Measurements from ENCODE around the gene BAIAP2L1.

GRCh38 chr7:98276241-98276761 lies 124.6 kb downstream of the BAIAP2L1 start:
- no peak for TF ChIP-seq POLR2A (IDR thresholded peaks at IDR 0.05; ENCODE audit: low read depth, low read length)
- TF ChIP-seq POLR2AphosphoS5 (IDR thresholded peaks at IDR 0.05; ENCODE audit: low read depth, low read length) = no peak
- no peak for TF ChIP-seq TAF1 (IDR thresholded peaks at IDR 0.05; ENCODE audit: low read depth, low read length)
- TF ChIP-seq SPI1 (IDR thresholded peaks at IDR 0.05; ENCODE audit: low read depth, low read length) = no peak
- no peak for TF ChIP-seq PAX5 (IDR thresholded peaks at IDR 0.05; ENCODE audit: insufficient read depth, low read length, severe bottlenecking)
- TF ChIP-seq POU2F2 (IDR thresholded peaks at IDR 0.05; ENCODE audit: low read depth, low read length) = no peak

All from GM12891 (cell line).